NCI-H2029 (cell line): ENCODE results near the gene SLU7.
"Not testable (repeated sequence)": the region's sequence is repeated elsewhere in the genome, so short reads cannot be mapped to it uniquely, and the experiment has no call there.

ENCODE experiments used
- DNase-seq: peaks from one replicate; lab custom pipeline; 2025; lab: John Stamatoyannopoulos, UW

Gene SLU7

DNA sequence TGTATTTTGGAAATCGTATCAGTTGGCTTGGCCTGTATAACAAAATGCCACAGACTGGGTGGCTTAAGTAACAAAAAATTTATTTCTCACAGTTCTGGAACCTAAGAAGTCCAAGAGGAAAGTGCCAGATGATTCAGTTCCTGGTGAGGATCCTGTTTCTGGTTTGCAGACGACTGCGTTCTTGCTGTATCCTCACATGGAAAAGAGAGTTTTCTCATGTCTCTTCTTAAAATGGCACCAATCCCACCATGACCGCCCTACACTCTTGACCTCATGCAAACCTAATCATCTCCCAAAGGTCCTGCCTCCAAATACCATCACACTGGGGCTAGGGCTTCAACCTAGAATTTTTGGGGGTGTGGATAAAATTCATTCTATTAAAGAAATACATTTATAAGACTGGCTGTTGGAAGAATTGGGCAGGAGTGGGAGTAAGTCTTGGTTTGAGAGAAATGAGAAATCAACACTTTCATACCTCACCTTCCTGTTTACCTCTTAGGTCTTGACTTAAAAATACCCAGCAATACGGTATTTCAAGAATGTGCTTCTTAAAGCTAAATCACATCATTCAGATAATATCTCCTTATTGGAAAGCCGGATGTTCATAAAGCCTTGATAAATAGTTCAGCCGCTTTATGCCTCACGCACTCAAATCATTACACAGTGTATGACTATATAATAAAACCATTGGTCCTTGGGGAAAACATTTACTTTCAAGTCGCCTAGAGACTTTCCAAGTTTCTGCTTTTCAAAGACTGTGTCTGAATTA is 31.5 kb upstream of the SLU7 start:
- no peak for DNase-seq

DNA sequence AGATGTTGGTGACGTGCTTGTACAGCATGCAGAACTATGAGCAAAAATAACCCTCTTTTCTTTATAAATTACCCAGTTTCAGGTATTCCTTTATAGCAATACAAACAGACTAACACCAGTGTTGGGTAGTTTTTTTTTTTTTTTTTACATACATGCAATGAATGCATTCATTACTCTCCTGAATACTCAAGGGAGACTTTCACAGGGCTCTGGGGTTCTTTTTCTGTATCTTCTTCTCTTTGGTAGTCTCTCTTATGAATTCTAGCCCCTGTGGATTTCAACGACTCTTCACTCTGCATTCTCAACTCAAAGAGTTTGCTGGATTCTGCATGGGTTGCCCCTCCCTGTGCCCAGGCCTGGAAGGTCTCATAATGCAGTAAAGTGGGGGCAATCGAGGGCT is 30.6 kb upstream of the SLU7 start:
- DNase-seq: no peak

DNA sequence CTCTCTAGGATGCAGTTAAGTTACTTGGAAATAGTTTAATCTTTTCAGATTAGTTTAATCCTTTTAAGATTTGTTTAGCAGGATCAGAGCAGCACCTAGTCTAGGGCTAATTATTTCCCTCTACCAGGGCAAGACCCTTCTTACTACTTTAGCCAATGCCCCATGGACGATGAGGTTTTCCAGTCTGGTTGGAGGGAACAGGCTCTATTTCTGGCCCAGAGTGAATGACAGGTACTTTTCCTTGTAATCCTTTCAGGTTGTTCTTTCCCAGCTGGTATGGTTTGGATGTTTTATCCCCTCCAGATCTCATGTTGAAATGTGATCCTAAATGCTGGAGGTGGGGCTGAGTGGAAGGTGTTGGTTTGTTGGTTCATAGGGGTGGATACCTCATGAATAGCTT is 30.0 kb upstream of the SLU7 start:
- no peak for DNase-seq

DNA sequence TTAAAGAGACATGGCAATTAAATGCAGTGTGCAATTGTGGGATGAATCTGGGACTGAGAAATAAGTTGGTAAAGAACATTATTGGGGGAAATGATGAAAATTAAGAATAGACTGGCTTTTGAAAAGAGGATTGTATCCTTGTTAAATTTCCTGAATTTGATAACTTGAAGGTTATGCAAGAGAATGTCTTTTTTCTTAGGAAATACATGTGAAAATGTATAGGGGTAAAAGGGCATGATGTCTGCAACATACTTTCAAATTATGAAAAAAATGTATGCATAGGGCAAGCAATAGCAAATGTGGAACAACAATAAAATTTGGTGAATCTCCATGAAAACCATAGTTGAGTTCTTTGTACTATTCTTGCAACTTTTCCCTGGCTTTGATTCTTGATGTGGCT is 26.9 kb upstream of the SLU7 start:
- DNase-seq: no peak

DNA sequence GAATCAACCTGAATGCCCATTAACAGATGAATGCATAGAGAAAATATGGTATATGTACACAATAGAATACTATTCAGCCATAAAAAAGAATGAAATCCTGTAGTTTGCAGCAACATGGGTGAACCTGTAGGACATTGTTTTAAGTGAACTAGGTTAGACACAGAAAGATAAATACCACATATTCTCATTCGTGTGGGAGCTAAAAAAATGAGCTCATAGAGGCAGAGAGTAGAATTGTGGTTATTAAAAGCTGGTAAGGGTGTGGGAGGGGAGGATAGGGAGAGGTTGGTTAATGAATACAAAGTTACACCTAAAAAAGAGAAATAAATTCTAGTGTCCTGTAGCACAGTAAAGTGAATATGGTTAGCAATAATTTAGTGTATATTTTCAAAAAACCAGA is 26.3 kb upstream of the SLU7 start:
- DNase-seq: no peak

DNA sequence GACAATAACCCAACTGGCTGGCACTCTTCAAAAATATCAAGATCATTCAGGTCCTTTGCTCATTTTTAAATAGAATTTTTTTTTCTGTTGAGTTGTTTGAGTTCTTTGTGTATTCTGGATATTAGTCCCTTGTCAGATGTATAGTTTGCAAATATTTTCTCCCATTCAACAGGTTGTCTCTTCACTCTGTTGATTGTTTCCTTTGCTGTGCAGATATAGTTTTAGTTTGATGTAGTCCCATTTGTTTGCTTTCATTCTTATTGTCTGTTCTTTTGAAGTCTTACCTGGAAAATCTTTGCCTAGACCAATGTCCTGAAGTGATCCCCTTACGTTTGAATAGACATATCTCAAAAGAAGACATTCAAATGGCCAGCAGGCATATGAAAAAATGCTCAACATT is 25.5 kb upstream of the SLU7 start:
- DNase-seq: no peak

DNA sequence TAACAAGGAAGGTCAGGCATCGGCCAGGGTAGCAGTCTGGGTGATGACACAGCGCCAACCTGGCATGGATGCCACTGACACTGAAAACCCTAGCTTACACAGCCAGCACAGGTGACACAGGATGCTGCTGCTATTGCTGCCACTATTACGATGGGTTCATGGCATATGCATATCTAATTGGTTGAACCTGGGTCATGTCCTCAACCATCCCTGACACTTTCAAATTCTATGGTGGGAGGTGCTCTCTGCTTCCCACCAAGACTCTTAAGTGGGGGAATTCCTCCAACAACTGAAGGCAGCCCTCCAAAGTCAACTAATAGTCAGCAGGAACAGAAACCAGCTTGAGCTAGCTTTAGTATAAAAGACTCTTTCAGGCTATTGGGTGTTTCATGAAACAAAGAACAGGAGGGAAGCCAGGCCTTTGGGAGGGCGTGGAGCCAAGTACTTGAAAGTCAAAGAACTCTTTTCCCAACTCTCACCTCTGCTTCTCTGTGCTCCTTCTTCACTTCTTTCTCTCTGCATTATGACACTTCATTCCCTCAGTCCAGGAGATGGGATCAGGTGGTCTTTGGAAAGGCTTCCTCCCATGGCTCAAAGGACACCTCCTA is 24.0 kb upstream of the SLU7 start:
- no peak for DNase-seq

DNA sequence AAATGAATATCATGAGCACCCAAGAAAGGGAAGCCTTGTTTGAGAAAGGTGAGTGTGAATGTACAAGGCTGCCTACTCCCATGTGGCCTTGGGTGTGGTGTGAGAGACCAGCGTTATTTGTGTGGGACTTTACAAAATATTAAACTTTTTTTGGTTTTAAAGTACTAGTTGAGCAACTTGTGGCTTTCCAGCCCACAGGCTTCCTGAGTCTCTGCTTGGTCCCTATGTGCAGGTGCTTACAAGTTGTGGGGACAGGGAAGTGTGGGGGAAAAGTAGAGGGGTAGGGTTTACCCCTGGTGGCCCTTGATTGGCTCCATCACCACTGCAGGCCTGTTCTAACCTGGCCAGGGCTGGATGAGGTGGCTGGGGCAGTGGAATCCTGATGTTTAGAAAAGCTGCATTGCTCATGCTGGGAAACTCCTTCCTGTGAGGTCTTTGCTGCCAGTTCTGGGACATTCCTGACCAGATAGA is 22.5 kb upstream of the SLU7 start:
- DNase-seq: no peak

DNA sequence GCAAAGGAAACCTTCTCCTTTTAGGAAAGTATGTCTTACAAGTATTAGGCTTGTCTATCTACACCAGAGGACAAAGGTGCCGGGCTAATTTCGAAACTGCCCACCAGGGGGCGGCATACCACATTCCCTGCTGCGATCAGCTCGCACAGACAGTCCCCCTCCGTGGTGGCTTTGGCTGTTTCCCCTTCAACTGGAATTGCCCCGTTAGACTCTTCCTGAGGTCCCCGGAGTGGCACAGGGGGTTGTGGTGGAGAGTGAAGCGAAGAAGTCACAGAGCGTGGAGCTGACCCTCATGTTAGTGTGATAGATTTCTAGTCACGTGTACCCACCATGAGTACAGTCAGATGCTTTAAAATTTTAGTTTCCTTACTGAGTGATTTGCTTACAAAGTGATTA is 20.3 kb upstream of the SLU7 start:
- DNase-seq: peak; percentile 57

DNA sequence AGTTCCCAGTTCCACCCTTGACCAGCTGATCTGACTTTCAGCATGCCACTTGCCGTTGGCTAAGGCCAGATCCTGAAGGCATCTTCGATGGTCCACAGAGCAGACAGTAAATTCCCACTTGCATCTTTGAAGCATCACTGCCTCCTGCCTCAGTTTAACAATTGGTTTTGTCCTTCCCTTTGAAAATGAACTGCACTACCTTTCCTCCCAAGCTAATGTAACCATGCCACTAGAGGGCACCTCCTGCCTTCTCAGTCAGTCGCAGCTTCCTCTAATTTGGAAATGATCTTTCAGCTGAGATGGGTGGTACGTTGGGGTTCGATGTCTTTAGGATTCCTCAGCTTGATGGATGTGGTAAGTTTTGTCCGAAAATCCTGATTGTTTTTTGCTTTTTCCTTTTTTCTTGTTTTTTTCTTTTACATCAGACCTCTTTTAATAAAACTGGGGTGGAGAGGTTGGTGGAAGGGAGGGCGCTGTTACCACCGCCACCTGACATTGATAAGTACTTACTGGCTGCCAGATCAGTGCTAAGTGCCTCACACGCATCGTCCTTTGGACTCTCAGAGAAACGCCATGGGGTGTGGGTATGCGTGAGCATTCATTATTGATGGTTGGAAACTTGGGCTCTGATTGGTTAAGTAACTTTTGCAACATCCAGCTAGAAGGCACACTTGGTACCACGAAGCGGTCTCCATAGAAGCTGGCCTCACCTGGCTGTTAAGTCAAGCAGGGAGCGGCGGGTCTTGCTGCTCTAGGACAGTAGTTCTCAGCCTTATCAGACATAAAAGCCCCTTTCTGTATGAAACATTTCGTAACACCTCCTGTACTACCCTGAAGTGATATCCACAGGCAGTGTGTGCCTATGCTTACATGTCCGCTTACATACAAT is 19.7 kb upstream of the SLU7 start:
- peak; percentile 34 for DNase-seq

DNA sequence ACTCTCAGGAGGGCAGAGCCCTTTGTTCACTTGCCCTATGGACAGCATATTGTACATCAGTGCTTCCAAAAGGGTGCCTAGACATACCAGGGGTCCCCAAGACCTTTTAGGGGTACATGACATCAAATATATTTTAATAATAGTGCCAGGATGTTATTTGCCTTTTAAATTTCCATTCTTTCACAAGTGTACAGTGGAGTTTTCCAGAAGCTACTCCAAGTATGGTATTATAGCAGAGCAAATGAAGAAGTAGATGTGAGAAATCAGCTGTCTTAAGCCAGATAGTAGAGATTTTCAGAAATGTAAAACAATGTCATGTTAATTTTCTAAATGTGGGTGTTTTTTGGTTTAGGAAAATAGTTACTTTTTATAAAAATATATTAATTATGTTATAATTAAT is 18.4 kb upstream of the SLU7 start:
- DNase-seq: no peak

DNA sequence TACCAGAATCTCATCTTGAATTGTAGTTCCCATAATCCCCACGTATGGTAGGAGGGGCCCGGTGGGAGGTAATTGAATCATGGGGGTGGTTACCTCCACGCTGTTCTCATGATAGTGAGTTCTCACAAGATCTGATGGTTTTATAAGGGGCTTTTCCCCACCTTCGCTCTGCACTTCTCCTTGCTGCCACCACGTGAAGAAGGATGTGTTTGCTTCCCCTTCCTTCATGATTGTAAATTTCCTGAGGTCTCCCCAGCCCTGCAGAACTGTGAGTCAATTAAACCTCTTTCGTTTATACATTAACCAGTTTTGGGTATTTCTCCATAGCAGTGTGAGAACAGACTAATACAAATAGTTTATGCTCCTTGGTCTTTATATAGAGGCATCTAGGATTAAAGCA is 17.8 kb upstream of the SLU7 start:
- DNase-seq: not testable (repeated sequence)

DNA sequence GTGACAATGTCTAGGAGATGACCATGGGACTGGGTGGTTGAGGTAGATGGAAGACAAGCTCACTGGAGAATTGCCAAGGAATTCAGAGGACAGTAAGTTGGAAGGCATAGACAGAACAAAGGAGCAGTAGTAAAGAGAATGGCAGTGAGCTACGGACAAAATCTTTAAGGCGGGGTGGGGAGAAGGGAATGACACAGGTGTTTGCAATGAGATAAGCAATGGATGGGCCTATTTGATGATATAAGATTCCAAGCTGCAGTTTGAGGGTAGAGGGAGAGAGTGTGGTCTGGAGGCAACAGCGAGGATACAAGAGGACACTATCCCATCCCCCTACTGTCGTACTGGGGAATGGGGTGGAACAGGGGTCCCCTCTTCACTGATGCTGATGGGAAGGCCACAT is 17.1 kb upstream of the SLU7 start:
- no peak for DNase-seq

DNA sequence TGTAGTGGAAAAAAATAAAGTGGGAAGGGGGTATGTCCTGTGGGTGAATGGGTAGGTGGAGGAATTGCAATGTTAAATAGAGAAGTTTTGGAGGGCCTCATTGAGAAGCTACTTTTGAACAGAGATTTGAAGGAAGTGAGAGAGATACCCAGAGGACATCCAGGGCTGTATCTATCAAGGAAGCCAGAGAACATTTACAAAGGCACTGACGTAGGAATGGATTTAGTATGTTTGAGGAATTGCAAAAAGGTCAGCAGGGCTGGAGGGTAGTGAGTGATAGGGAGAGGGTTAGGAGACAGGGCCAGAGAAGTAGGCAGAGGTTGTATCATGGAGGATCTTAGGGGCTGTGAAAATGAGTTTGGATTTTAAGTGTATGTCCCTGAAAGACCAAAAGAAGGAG is 16.7 kb upstream of the SLU7 start:
- DNase-seq: no peak

DNA sequence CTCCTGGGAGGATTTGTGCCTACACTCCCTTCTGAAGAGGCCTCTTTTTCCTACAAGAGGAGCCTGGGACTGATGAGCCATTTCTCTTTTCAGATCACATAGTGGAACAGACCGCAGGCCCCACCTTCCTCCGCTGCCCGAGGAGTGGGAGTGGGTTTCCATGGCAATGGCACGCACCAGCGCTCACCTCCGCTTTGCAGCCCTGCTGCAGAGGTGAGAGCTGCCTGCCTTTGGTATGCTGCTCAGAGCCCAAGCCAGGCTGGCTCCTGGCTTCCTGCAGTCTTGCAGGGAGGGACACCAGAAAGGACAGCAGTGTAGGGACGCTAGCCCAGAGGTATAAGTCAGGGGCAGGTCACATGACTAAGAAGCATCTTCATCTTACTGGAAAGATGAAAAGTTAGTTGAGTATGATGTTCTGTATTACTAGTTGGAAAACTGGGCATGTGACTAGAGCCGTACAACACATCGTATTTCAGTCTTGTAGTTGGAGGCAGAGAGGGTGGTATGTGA is 15.2 kb upstream of the SLU7 start:
- peak; percentile 44 for DNase-seq

DNA sequence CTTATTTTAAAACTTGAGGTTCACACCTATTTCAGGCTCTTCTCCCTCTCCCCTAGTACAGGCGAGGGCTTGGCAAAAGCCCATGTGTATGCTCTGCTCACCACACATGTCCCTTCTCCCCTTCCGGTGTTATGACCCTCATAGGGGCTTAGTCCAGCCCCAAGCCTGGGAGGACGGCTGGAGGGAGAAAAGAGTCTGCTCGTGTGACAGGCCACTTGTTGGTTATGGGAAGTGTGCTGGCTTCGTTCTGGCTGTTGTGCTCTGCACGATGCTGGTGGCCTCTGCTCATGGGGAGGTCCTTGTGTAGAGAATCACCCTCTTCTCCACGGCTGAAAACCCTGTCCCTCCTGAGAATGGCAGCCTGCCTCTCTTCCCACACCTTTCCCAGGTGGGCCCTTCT is 13.9 kb upstream of the SLU7 start:
- DNase-seq: no peak

DNA sequence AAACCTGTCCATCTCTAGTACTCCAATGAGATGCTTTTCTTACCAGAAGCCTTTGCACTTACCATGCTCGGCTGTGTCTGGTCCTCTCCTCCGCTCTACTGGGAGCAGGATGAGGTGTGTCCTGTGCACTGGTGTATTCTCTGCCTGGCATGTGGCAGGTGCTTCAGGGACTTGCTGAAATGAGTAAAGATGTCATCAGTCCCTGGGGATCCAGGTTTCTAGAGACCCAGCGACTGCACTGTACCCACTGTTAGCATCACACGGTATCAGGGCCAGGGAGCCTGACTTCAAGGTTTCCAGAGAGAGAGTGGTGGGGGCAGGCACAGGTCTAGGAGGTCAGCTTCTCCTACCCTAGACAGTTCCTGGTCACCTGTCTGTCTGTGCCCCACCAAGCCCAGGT is 13.3 kb upstream of the SLU7 start:
- DNase-seq: no peak

DNA sequence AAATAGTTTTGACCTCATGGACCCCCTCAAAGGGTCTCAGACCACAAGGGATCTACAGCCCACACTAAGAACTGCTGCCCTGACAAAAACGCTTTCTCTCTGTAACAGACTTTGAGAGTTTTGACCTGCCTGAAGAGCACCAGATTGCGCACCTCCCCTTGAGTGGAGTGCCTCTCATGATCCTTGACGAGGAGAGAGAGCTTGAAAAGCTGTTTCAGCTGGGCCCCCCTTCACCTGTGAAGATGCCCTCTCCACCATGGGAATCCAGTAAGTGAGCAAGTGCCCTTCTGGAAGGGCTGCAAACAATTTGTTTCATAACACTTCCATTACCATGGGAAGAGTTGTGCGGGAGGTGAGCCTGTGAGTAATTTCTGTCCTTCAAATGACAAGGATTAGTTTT is 8.7 kb upstream of the SLU7 start:
- DNase-seq: no peak

DNA sequence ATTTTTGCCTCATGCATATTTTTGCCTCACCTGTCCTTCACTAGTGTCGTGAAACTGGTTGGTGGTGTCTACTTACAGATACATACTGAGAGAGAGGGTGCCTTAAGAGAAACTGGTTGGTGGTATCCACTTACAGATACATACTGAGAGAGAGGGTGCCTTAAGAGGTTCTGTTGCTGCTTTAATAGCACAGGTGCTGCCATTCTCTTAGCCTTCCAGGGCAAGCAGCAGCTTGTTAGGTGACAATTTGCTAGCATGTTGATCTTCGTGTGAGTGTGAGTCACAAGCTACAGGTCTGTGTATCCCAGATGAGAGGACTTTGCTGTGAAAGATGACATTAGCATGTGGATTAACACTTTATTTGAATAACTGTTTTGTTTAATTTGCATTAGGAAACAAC is 4.2 kb upstream of the SLU7 start:
- DNase-seq: peak; percentile 31

DNA sequence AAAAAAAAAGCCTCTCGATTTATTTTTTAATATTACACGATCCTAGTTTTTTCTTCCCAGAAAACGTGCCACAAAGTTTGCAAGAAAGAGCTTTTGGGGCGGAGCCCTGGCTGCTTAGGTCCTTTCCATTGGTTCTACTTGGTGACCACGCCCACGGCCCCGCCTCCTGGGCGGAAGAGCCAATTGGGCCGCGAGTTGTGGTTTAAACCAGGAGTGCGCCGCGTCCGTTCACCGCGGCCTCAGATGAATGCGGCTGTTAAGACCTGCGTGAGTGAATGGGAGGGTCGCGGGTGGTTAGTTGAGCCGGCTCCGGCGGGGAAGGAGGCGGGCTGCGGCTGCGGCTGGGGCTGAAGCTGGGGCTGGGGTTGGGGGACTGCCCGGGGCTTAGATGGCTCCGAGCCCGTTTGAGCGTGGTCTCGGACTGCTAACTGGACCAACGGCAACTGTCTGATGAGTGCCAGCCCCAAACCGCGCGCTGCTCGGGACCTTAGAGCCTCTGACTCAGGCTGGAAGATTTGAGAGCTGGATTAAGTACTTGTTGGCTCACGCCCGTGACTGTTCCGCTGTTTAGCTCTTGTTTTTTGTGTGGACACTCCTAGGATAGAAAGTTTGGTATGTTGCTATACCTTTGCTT is 2.9 kb upstream of the SLU7 start, which contains the start of gene PTTG1:
Gene PTTG1, plus strand, starts transcription at position 231 of the 634 bp plus-strand sequence. CDS start 458 bp downstream, outside the sequence.
- peak; percentile 89 for DNase-seq

DNA sequence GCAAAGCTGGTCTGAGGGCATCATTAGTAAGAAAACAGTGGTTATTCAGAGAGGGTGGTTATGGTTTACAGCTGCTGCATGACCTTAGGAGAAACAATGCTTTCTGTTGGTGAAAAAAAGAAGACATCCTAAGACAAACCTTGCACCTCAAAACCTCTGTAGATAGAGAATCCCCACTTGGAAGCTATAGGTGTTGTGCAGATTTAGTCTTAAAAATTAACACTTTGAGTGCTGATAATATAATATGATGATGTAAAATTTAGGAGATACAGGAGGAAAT is 1.4 kb upstream of the SLU7 start:
- no peak for DNase-seq
